ENCODE data around the gene CLSTN1. TPM values are rescaled to one million over a fixed set of nuclear protein-coding genes. Genes with fewer than 3 reads are reported as not detected.

The CLSTN1 gene
- total RNA-seq: 110 TPM

- DNase-seq: peak; percentile 95
Observed at GRCh38 chr1:9823943-9824701, at the start of gene CLSTN1. CLSTN1 (minus strand) TSS chr1:9823965; CDS start chr1:9823733, 232 bp downstream.

DNA sequence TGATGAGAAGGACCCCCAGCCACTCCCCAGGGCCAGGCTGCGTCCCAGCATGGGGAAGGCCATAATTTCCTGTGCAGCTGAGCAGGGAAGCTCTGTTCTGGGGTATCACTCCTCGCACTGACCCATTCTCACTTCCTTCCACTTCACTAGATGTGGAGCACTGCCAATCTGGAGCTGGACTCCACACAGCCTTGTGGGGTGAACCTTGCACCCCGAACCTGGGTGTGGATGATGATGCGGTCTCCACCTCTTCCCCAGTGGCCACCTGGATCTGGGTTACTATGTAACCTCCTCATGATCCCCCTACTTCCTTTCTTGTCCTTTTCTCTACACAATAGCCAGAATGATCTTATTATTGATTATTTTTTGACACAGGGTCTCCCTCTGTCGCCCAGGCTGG is 49.6 kb upstream of the CLSTN1 start:
- DNase-seq: no peak

GRCh38 chr1:9872430-9873165 is 48.8 kb upstream of the CLSTN1 start:
- DNase-seq: peak; percentile 88

- DNase-seq: no peak
Observed at GRCh38 chr1:9871707-9872425, 48.1 kb upstream of the CLSTN1 start.

DNA sequence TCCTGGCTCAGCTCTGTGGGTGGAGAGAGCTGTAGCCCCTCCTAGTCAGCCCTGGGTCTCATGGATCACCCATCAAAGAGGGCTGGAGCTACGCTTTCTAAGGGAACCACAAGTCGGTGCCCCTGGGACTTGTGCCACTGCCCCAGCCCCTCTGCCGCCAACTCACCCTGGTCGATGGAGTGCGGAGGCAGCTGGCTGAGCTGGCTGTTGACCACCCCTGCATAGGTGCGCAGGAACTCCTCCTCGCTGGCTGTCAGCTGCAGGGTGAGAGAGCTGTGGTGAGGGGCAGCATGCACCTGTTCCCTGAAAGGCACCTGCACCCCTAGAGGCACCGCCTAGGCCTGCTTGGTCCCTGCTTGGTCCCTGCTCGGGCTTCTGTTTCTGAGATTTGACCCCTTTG is 47.3 kb upstream of the CLSTN1 start:
- no peak for DNase-seq

- no peak for DNase-seq
Observed at GRCh38 chr1:9870572-9870971, 46.8 kb upstream of the CLSTN1 start.

DNA sequence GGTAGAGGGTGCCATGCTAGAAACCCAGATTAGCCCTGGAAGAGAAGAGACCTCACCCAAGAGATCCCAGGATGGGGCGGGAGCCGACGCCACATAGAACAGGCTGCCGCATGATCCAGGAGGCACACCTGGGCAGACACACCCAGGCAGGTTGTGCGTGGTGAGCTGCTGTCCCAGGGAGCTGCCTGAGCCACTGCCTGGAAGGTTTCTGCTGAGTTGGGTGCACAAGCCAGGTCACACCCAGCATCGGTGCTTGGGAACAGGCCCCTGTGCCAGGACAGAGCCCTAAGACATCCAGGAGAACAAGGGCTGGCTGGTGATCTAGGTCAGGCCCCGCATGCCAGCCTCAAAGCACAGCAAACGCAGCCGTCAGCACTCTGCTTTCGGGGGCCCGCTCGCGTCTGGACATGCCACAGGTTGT is 46.1 kb upstream of the CLSTN1 start:
- DNase-seq: no peak

- DNase-seq: no peak
Observed at GRCh38 chr1:9868244-9868590, 44.5 kb upstream of the CLSTN1 start.

DNA sequence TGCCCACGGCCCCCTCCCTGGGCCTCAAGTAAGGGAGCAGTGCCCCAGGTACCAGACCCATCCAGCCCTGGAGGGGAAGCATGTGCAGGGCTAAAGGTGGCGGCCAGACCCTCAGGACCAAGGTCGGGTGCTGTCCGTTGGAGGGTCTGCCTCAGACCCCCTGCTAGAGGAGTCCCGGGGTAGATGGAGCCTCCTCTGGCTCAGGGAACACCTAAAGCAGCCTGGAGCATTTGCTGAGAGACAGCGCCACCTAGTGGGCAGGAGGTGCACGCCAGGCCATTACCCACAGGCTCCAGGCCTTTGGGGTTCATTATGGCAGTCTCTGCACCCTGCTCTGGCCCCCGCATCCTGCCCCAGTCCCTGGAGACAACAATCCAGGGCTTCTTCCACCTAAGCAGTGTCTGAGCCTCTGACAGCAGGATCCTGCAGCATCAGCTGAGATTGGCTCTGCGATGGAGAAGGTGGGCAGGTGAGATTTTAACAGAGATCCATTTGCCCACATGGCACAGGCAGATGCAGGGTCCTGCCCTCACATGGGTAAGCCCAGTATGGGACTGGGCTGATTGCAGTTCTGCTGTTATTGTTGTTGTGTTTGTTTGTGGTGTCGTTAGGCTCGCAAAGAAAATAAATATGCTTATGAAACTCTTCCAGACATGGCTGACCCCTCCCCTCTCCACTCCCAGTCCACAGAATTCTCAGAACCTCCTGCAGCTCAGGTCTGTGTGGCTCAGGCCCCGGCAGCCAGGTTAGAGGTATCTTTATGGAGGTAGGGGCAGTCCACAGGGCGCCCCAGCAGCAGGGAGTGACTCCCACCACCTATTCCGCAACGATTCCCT is 43.9 kb upstream of the CLSTN1 start:
- DNase-seq: peak; percentile 90

DNA sequence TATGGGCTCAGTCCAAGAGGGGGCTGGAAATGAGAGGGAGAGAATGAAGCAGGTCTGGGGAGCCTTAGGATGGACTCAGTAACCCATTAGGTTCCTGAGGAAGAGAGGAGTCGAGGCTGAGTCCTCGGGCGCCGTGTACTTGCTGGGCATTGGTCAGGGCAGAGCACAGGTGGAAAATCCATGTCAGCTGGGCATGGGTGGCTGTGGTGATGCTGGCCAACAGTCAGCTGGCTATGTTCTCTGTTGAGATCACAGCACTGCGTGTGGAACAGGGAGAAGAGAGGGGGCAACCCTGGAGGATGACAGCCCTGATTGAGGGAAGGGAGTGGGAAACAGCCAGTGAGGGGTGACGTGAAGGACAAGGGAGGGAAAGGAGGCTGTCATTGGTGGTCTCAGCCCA is 43.1 kb upstream of the CLSTN1 start:
- DNase-seq: no peak

- DNase-seq: no peak
Observed at GRCh38 chr1:9865724-9866123, 42.0 kb upstream of the CLSTN1 start.

DNA sequence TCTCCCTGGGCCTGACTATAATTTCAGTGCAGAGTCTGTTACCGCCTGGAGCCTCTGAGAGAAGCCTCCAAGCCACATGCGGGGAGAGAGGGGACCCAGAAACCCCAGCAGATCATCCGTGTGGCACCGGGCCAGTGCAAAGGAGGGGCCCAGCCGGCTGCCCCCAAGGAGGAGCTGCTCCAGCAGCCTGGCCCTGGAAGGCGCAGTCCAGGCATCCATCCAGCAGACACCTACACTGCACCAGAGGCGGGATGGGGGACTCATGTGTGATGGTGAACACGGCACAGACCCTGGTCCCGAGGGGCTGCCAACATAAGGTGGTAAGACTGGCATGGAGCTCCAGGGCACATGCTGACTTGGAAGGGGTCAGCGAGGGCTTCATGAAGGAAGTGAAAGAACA is 39.6 kb upstream of the CLSTN1 start:
- no peak for DNase-seq

- DNase-seq: no peak
Observed at GRCh38 chr1:9861360-9861759, 37.6 kb upstream of the CLSTN1 start.

- no peak for DNase-seq
Observed at GRCh38 chr1:9860887-9861286, 37.1 kb upstream of the CLSTN1 start.

- DNase-seq: no peak
Observed at GRCh38 chr1:9859281-9860014, 35.7 kb upstream of the CLSTN1 start.

DNA sequence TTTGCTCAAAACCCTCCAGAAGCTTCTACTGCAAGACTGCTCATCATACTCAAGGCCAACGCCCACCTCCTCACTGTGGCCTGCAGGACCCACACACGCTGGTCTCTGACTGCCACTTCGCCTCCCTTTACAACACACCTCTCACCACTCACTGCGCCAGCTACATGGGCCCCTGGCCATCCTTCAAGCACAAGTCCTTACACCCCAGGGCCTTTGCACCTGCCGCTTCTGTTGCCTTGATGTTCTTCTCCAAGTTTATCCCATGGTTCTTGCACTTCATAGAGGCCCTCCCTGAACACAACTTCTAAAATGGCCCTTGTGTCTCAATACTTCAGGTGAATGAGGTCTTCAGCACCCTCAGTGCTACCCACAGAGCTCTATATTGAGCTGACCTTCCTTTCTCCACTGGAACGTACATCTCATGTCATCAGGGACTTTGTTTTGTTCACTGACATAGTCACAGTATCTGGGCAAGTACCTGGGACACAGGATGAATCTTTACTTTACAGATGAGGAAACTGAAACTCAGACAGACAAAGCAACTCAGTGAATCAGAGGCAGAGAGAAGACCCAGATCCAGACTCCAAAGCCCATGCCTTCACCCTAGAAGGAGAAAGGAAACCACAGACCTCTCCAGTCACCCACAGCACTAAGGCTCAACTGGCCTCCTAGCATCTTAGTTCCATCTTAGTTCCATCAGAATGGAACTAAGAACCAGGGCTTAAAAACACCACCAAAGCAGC is 34.7 kb upstream of the CLSTN1 start:
- DNase-seq: no peak

DNA sequence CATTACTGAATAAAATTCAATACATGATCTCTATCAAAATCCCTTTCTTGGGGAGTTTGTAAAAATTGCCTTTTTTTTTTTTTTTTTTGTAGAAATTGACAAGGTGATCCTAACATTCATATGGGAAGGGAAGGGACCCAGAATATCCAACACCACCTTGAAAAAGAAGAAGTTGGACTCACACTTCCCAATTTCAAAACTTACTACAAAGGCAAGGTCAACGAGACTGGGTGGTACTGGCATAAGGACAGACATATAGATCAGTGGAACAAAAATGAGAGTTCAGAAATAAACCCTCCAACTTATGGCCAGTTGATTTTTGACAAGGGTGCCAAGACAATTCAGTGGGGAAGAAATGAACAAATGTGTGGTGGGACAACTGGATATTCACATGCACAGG is 31.4 kb upstream of the CLSTN1 start:
- no peak for DNase-seq

DNA sequence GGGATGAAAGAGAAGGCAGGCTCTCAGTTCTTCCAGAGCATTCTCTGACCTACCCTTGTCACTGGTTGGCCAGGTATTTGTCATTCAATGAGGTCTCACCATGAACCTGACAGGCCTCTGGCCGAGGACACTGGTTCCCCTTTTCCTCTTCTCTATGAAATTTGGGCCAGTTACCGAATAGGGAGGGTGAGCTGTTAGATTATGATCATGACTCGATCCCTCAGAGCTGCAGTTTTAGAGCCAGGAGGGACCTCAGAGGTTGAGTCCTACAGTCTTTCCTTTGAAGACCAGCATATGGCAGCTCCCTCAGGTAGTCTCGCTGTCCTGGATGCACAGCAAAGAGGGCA is 29.5 kb upstream of the CLSTN1 start:
- no peak for DNase-seq

DNA sequence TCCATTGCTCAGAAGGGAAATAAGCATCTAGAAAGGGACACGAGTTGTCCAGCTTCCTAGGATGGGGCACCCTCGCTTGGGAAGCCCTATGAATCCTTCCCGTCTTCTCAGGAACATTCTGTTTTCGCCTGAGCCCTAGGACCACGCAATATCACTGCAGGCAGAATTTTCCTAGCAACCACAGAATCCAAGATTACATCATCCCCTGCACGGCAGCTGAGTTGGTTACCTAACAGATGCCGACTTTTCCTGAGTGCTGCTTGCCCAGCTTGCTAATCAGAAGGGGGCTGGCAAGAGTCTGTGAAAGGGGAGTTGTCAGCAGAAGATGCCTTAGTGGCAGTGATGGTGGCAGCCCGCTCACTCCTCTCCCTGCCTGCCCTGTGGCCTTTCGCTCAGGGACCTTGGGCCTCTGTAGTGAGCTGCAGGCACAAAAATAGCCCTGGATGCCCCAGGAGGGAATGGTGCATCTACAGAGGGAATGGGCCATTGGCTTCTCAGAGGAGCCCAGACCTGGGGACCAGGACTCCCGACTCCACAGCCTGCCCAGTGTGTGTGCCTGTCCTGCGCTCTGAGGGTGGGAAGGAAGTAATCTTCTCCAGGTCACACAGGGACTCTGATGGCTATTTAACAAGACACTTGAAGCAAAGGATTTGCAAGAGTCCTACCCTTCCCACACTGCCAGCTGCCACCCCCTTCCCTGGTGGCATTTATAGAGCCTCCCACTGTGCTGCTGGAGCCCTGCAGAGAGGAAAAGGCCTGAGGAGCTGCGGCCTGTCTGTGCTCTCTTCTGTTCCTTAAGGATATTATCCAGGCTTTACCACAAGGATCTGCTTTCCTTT is 28.9 kb upstream of the CLSTN1 start:
- DNase-seq: peak; percentile 46

DNA sequence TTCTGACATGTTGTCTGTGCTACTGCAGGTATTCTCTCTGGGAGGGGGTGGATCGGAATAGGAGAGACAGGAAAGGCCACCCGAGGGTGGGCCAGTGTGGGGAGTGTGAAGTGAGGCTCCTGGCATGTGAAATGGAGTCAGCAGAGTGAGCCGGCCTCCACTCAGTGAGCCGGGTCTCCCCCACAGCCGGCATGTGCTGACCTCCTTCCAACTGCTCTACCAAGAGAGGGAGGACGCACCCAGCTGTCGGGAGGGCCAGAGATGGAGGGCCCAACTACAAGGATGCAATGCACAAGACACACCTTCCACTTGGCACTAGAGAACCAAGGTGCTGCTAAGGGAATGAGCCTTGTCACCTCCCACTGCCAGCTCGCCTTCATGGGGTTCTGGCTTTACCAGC is 28.2 kb upstream of the CLSTN1 start:
- DNase-seq: no peak
